GM10266 (cell line): ENCODE measurements around the gene XPNPEP2.
A peak's percentile ranks its signal among the peaks of the same experiment; 100 is the strongest.

ENCODE experiments used
- DNase-seq: peaks from one replicate; pipeline ENCODE4 v3.0.0; 2012; ENCODE audit errors: extremely low spot score
- CTCF ChIP-seq: IDR thresholded peaks from 2 replicates; pipeline ENCODE4 v1.5.1; 2012; ENCODE audit warnings: mild to moderate bottlenecking, low read depth; ENCODE audit not compliant: control insufficient read depth, insufficient read depth; ENCODE audit errors: missing control alignments

XPNPEP2 gene

GRCh38 chrX:129771266-129771995 lies 32.7 kb downstream of the XPNPEP2 start:
- no peak for DNase-seq
- no peak for TF ChIP-seq CTCF

DNA sequence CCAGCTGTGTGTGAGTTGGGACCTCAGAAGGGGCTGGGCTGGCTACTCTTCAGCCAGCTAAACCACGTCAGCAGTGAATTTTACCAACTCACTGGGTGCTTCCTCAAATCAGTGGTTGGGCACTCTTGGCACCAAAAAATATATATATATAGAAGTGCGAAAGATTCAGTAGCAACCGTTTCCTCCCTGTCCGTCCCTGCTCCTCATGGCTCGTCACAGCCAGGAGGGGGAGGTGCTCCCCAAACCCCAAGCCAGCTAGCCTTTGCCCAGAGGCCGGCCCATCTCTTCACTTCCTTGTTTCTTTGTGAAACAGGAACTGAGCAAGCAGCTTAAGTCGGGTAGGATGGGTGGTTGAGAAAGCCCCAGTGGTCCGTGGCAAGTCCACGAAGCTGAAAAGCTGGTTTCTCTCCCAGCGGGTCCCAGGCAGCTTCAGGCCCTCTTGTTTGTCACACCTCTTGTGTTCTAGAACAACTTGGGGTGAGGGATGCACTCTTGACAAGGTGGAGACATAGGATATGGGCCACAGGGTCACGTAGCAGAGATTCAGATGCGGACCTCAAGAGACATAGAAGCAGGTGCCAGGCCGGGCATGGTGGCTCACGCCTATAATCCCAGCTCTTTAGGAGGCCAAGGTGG lies 34.1 kb downstream of the XPNPEP2 start:
- TF ChIP-seq CTCF = no peak
- DNase-seq = peak; percentile 30

DNA sequence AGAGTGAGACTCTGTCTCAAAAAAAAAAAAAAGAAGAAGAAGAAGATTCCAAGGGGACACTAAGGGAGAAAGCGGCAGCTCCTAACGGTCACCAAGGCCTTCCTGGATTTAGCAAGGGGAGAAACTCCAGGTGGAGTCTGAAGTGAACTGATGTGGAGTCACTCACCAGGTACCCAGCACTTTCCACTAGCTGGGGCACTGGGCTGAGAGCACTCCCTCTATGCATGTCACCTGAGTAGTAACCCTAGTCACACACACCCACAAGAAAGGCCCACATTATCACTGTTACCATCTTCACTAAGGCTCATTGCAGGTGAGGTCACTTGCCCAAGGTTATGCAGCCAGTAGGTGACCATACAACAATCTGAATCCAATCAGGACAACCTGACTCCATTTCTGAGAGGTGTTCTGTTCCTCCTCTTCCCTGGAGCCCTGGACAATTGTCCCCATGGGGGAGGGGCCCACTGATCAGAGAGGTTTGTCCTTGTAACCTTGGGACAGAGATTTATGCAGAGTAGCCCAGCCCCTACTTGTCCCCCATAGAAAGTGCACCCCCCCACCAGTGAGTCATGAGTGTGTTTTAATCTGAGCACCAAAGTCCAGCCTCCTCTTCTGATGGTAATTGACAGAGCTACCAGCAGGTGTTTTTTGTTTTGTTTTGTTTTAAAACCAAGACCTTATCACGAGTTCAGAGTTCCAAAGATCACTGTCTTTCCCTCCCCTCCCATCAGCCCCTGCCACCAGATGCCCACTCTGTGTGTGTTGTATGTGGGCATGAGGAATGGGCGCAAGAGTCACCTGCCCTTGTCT lies 35.1 kb downstream of the XPNPEP2 start:
- no peak for DNase-seq
- no peak for TF ChIP-seq CTCF

GRCh38 chrX:129777218-129778030 lies 38.6 kb downstream of the XPNPEP2 start:
- DNase-seq = no peak
- no peak for TF ChIP-seq CTCF

DNA sequence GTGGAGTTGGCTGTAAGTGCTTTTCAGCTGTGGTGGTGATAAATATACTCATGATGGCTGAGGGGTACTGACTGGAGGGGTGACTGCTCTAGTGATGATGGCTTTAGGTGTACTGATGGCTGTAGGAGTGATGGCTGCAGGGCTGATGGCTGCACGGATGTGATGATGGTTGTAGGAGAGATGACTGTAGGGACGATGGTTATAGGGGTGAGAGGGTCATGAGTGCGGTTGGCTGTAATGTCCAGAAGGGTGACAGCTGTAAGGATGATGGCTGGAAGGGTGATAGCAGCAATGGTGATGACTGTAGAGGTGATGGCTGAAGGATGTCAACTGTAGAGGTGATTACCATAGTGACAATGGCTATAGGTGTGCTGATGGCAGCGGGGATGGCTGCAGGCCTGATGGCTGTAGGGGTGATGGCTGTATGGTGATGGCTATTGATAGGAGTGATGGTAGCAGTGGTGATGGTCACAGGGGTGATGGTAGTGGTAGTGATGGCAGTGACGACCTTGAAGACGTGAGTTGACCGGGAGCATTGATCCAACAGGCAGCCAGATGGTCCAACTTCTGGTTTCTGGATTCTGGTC lies 40.4 kb downstream of the XPNPEP2 start:
- no peak for DNase-seq
- no peak for TF ChIP-seq CTCF

DNA sequence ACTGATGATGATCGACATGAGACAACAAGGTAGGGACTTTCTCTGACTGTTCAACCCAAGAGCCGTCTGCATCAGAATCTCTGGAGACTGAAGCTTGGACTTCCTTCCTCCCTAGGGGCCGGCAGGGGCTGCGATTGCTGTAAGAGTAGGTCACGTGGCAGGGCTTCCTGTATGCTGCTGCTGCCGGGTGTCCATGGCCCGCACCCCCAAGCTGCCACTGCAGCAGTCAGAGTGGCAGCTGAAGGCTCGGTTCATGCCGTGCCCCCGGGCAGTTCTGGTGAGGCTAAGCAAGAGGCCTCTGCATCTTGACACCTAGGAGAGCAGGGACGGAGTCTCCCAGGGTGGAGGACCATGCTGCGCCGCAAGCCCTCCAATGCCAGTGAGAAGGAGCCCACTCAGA lies 41.0 kb downstream of the XPNPEP2 start, which contains the start of gene SASH3:
SASH3 (plus strand) TSS at position 203 of the 400 bp plus-strand sequence; CDS start at position 352, 149 bp downstream.
- peak; percentile 24 for DNase-seq
- TF ChIP-seq CTCF = no peak
